Neural progenitor cell (in vitro differentiated cells): Measurements from ENCODE around the gene DNPEP.

Experiments used
- EZH2 ChIP-seq: fragments of 200-600 bp; sonication (generic); IDR thresholded peaks from 2 replicates; pipeline ENCODE4 v1.6.1; 2017; ENCODE audit warnings: antibody characterized with exemption, mild to moderate bottlenecking, moderate library complexity
- TF ChIP-seq, protein P1 (sequence below): fragments of 200-600 bp; sonication (generic); IDR thresholded peaks from 2 replicates; pipeline ENCODE4 v1.5.1; 2017; ENCODE audit warnings: antibody characterized with exemption, mild to moderate bottlenecking

DNA sequence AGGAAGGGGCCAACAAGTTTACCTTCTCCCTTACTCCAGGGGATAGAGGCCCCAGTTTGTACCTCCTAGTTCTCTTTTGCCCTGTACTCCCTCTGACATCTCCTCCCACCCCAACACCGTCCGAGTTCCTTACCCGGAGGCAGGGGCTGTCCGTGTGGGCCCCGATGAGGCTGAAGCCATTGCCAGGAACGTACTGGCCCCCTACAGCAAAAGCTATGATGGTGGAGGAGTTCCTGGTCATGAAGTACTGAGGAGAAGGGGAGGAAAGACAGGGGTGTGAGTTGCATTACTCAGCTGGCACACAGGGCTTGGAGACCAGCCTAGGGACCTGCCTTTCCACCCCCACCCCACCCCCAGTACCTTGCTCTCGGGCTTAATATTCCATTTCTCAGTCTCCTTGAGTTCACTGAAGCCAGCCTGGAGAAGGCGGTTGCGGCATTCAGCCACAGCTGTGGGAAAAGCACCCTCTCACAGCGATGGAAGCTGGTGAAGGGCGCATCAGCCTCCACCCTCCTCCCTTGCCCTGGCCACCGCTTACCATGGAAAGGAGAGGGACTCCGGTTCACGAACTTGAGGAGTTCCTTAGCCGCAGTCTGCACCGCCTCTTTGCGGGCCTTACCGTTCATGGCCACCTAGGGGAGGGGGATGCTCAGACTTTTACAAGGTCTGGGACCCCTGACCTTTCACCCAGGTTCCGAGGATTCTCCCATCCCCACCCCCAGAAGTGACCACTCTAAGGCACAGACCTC lies 1.0 kb downstream of the DNPEP start:
- TF ChIP-seq, protein P1, sequence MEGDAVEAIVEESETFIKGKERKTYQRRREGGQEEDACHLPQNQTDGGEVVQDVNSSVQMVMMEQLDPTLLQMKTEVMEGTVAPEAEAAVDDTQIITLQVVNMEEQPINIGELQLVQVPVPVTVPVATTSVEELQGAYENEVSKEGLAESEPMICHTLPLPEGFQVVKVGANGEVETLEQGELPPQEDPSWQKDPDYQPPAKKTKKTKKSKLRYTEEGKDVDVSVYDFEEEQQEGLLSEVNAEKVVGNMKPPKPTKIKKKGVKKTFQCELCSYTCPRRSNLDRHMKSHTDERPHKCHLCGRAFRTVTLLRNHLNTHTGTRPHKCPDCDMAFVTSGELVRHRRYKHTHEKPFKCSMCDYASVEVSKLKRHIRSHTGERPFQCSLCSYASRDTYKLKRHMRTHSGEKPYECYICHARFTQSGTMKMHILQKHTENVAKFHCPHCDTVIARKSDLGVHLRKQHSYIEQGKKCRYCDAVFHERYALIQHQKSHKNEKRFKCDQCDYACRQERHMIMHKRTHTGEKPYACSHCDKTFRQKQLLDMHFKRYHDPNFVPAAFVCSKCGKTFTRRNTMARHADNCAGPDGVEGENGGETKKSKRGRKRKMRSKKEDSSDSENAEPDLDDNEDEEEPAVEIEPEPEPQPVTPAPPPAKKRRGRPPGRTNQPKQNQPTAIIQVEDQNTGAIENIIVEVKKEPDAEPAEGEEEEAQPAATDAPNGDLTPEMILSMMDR = no peak
- TF ChIP-seq EZH2 = no peak
